H54 (cell line): ENCODE data around the gene MYO19.
A peak's percentile ranks its signal among the peaks of the same experiment; 100 is the strongest.

ENCODE experiments used
- DNase-seq: peaks from one replicate; pipeline ENCODE4 v3.0.0; 2011; ENCODE audit warnings: low spot score, mixed read lengths; ENCODE audit not compliant: insufficient read length
- FAIRE-seq: peaks from 3 replicates; lab custom pipeline; 2011; peaks lifted over from hg19 to GRCh38; lab: Jason Lieb, UNC
- POLR2A ChIP-seq: IDR thresholded peaks from 2 replicates; pipeline ENCODE4 v1.6.1; 2011; ENCODE audit warnings: low read depth, mild to moderate bottlenecking, low read length

MYO19 gene, protein sequence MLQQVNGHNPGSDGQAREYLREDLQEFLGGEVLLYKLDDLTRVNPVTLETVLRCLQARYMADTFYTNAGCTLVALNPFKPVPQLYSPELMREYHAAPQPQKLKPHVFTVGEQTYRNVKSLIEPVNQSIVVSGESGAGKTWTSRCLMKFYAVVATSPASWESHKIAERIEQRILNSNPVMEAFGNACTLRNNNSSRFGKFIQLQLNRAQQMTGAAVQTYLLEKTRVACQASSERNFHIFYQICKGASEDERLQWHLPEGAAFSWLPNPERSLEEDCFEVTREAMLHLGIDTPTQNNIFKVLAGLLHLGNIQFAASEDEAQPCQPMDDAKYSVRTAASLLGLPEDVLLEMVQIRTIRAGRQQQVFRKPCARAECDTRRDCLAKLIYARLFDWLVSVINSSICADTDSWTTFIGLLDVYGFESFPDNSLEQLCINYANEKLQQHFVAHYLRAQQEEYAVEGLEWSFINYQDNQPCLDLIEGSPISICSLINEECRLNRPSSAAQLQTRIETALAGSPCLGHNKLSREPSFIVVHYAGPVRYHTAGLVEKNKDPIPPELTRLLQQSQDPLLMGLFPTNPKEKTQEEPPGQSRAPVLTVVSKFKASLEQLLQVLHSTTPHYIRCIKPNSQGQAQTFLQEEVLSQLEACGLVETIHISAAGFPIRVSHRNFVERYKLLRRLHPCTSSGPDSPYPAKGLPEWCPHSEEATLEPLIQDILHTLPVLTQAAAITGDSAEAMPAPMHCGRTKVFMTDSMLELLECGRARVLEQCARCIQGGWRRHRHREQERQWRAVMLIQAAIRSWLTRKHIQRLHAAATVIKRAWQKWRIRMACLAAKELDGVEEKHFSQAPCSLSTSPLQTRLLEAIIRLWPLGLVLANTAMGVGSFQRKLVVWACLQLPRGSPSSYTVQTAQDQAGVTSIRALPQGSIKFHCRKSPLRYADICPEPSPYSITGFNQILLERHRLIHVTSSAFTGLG

DNA sequence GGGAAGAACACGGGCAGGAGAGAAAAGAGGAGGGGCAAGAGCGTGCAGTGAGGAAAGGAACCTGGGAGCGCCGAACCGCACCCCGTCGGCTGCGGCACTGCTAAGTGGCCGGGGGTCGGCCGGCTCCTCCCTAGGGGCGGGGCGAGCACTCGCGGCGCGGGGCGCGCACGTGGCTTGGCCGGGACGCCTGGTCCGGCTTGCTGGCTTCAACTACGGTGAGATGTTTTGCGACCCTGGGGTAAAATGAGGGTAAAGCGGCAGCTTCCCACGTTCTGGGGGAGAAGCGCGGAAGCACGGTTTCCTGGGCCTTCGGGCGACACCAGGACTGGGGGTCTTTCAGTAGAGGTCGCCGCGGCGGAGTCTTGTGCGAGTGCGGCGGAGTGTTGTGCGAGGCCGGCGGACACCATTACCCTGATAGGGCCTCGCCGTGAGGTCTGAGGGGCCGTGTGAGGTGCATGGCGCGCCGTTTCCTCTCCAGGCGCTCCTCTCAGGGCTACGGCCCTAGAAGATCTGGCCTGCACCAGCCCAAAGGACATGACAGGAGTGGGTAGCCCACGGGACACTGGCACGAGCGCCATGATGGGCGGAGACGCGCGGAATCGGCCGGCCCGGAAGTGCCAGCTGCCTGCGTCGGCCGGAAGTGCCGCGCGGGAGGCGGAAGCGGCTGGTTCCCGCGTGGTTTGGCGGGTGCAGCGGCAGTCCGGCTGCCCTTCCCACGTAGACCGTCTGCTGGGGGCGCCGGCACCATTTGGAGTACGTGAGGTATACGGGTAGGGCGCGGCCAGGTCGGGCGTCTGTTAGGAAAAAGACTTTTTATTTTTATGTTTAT lies at the start of gene MYO19, which contains the start of gene PIGW:
TSS of gene MYO19 (minus strand) at position 29 of the 829 bp plus-strand sequence. CDS start 2,330 bp downstream, outside the sequence.
TSS of gene PIGW (plus strand) at position 148 of the 829 bp plus-strand sequence. CDS start 2,115 bp downstream, outside the sequence.
- DNase-seq: peak; percentile 81
- FAIRE-seq: no peak
- peak; percentile 80 for TF ChIP-seq POLR2A

DNA sequence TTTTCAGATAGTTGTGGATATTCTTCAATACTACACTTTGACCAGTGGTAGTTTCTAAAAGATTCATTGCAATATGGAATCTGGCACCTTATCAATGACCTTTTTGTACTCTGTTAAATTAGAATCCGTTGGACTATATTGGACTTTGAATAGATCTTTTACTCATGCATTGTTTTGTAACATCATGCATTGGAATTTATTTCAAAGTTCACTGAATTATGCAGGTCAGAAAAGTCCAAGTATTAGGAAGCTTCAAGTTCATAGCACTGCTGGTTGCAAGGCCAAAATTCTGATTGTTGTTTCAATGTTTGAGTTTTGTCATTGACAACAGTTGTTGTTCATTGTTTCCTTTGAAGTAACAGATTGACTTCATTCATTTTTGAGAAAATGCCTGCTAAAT lies 49.1 kb upstream of the MYO19 start:
- FAIRE-seq (no peak), DNase-seq (no peak)

DNA sequence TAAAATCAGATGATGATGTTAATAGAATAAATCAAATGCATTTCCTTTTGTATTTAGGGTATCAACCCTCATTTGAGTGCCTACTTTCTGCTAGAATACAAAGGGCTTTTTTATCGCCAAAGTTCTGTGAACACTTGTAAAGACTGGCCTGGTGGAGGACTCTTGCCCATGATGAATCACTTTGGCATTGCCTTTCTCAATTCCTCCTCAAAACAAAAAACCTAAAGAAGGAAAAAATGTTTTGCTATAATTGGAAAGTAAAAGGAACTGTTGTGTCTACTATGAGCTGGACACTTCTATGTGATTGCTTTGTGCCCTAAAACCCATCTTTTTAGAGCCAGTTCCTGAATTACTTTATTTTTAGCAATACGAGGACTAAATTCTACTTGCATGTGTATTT lies 44.0 kb upstream of the MYO19 start:
- TF ChIP-seq POLR2A: no peak
- no peak for DNase-seq
- FAIRE-seq: no peak

More for the DNA sequence above, 49.1 kb upstream of the MYO19 start:
- TF ChIP-seq POLR2A: no peak

DNA sequence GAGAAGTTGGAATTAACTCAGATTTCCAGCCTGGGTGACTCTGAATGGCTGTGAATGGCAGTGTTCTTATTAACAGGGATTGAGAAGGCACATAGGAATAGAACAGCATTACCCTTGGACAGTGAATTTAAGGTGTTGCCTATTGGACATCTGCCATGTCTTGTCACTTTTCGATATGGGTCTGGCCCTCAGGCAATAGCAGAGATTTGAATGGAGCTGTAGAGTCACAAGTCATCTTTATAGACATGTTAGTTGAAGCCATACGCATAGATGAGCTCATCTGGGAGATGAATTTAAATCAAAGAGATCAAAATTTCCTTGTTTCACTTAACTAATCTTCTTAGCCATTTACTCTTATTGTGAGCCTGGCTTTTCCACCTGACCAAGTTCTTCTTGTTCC lies 42.1 kb upstream of the MYO19 start:
- FAIRE-seq (no peak), DNase-seq (no peak)
- no peak for TF ChIP-seq POLR2A

DNA sequence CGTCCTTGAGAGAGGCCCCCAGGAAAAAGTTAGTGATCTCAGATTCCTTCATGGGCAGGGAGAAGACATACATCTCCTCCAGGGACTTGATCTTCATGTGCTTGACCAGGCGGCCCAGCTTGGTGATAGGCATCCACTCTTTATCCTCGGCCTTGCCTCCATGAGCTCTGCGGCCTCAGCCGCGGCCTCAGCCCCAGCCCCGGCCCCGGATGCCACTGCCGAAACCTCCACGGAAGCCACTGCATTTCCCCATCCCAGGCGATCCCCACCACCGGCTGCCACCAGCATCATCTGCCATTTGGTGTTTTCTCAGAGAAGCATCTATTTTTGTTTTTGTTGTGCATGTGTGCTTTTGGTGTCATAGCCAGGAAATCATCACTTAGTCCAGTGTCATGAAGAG lies 40.4 kb upstream of the MYO19 start:
- TF ChIP-seq POLR2A: no peak
- no peak for FAIRE-seq
- DNase-seq: no peak

DNA sequence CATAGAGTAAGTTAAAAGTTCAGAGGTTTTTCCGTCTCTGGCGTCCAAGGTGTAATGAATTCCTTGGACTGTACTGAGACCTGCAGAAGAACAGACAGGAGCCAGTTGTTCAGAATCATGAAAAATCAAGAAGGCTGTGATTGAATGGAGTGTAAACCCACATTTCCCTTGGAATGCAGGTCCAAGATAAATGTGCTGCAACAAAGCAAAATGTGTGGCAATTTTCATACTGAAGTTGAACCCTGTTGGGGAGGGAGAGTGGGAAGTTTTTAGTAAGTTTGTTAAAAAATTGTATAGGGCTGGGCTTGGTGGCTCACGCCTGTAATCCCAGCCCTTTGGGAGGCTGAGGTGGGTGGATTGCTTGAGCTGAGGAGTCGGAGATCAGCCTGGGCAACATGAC lies 31.4 kb upstream of the MYO19 start:
- TF ChIP-seq POLR2A: no peak
- no peak for DNase-seq
- no peak for FAIRE-seq

DNA sequence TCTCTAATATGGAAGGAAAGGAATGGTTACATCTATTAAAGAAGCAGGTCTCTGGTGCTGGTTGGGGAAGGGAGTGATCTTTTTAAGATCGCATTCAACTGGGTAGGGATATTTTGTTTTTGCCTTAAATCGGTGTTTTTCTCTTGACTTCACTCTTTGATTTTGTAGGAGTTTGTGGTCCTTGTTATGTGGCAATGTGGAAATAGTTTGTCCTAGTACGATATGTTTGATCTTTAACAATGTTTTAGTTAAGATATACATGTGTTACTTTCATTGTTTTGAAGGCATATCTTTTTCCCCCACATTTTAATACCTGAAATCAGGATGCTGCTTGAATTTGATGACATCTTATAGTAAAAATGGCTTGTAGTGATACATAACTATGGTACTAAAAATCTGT lies 18.8 kb upstream of the MYO19 start:
- TF ChIP-seq POLR2A: no peak
- DNase-seq (no peak), FAIRE-seq (no peak)

DNA sequence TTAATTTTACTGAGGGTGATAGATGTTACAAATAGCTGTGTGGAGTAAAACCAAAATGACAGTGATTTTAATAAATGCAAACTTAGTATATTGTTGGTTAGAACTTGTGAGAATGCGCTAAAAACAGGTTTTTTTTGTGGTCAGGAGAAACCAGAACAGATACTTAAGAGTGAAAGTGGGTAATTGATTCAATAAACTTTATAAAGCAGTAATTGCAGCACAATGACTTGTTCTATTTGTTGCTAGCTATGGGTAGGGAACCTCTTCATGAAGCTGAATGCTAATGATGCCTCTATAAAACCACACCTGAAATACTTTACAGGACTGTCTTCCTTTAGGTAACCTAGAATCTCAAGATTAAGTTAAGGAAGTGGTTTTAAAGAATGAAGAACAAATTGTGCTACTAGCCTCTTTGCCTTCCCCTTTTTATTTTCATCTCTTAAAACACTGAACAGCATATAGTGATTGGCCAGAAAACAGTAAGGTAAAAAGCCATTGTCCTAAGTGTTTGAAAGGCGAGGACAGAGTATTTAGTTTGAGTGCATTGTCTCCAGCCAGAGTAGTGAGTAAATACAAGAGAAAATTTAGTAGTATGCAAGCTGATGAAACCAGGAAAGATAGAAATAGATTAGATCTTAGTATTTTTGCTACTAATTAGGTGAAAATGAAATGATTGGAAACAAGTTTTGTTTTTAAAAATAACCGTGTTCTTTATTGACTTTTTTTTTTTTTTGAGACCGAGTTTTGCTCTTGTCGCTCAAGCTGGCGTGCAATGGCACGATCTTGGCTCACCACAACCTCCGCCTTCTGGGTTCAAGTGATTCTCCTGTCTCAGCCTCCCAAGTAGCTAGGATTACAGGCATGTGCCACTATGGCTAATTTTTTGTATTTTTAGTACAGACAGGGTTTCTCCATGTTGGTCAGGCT lies 16.1 kb upstream of the MYO19 start:
- no peak for FAIRE-seq

DNA sequence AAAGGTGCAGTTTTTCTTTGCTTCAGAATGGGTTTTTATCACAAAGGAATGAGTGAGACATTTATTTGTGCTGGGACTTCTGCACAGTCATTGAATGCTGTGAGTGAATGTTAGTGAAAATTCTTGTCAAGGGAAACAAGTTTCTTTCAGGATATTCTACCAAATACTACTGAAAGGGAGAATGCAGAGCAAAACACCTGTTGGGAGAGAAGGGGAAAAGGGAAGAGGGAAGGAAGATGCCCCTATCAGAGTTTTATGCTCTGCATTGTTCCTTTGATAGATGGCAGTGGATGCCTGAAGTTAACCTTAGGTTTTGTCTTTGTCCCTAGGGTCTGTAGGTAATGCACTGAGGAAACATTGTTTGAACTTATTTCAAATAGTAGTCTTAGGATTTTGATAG lies 13.1 kb upstream of the MYO19 start:
- TF ChIP-seq POLR2A: no peak
- FAIRE-seq (no peak), DNase-seq (no peak)

More for the DNA sequence above, 16.1 kb upstream of the MYO19 start:
- no peak for DNase-seq
- no peak for TF ChIP-seq POLR2A

DNA sequence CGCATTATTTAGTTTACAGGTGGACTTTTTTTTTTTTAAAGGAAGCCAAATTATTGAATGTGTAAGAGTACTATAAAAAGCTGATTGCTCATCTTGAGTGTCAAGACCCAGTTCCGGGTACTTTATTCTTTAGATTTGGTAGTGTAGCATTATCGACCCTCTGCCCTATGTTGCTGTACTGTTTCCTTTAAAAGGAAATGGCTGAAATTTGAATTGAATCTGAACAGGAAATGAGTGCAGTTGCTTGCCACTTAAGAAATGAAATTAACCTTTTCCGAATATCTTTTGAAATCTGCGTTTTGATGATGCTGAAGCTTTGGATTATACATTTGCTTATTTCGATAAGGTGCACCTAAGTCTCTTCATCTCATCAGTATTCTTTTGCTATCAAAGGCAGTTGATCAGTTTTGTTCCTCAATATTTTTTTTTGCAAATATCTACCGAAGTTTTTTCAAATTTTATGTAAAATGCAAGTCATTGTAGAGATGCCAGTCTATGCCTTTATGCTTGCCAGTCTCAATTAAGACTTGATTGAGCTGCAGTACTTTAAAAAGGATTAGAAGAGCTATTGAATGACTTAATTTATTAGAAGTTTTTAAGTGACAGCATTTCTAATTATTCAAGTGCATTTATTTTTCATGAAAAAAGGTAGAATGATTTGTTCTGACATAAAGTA lies 11.9 kb upstream of the MYO19 start:
- no peak for DNase-seq
- no peak for FAIRE-seq
- TF ChIP-seq POLR2A: no peak

DNA sequence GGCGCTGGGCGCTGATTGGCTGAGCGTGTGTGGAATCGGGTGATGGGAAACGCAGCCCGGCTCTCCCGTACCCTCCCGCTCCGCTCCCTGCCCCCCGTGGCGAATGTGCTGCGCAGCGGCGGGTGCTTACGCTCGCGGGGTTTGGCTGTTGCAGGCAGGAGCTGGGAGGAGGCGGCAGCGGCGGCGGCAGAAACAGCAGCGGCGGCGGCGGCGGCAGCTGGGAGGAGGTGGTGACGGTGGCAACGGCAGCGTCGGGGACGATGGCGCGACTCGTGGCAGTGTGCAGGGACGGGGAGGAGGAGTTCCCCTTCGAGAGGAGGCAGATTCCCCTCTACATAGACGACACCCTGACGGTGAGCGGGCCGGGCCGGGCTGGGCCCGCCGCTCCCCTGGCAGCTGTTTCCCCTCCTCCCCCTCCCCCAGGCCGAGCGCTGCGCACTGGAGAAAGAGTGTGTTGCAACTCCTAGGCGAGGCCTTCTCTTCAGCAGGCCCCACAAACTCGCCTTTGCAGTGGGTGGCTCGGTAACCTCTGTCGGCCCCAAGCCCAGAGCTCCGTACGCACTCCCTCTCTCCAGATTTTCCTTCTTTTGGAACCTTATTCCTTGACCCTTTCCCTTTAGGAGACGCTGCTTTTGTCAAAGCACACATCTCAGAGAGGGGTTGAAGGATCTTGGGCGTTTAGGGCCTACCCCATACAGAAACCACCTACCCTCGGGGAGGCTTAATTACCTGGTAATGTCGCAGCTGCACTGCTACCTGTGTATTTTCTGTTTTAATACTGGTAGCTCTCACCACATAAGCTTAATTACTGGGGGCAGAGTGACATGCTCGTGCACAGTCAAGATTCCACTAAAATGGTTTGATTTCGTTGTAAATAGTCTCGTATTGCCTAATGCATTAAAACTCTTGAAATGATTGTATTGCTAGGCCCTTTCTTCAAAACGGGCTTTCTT lies 11.1 kb upstream of the MYO19 start:
- TF ChIP-seq POLR2A: peak; percentile 57
- DNase-seq (peak; percentile 90), FAIRE-seq (no peak)
